GM19023 (cell line): ENCODE measurements around the gene FBLIM1.

Experiments
- ATAC-seq: cut with Tn5 transposase; IDR thresholded peaks from one replicate; pipeline ENCODE4 v1.9.1; 2021; ENCODE audit warnings: mild to moderate bottlenecking, moderate library complexity; ENCODE audit not compliant: unreplicated experiment

FBLIM1 gene

DNA sequence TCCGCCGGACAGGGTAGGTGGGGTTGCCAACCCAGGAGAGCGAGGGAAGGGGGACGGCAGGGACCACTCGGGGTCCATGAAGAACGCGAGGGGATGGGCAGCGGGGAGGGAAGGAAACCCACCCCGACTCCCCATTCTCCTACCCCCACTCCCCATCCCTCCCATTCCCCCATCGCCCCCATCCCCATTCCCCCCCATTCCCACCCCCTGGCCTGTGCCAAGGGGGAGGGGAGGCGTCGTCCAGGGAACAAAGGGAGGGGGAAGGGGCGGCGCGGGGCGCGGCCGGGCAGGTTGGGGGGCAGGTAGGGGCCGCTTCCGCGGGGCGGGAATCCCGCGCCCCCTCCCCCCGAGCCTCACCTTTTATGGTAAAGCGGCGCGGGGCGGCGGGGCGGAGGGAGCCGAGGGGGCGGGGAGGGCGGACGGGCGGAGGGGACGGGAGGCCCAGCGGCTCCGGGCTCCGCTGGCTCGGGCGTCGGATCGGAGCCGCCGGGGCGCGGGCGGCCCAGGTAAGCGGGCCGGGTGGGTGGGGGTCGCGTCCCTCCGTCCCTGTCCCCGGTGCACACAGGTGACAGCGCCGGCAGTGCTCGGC, at the start of gene FBLIM1:
FBLIM1 (plus strand) TSS at position 453 of the 589 bp plus-strand sequence. CDS start 6,189 bp downstream, outside the sequence.
- no peak for ATAC-seq

- no peak for ATAC-seq
Measured at GRCh38 chr1:15709226-15709625, 49.4 kb upstream of the FBLIM1 start.

DNA sequence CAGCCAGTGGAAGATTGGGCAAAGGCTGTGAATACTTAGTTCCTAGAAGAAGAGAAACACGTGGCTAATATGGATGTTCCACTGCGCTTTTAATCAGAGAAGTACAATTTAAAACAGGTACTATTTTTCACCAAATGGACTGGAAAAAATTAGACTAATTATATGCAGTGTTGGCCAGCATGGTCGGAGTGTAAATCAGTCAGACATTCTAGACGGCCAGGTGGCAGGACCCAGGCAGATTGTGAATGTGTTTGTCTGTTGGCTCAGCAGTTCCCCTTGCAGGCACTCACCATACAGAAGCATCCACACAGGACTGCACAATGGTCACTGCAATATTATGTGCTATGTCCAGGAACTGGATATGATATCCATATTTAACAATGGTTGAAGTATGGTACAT, 46.4 kb upstream of the FBLIM1 start:
- ATAC-seq, result no peak

DNA sequence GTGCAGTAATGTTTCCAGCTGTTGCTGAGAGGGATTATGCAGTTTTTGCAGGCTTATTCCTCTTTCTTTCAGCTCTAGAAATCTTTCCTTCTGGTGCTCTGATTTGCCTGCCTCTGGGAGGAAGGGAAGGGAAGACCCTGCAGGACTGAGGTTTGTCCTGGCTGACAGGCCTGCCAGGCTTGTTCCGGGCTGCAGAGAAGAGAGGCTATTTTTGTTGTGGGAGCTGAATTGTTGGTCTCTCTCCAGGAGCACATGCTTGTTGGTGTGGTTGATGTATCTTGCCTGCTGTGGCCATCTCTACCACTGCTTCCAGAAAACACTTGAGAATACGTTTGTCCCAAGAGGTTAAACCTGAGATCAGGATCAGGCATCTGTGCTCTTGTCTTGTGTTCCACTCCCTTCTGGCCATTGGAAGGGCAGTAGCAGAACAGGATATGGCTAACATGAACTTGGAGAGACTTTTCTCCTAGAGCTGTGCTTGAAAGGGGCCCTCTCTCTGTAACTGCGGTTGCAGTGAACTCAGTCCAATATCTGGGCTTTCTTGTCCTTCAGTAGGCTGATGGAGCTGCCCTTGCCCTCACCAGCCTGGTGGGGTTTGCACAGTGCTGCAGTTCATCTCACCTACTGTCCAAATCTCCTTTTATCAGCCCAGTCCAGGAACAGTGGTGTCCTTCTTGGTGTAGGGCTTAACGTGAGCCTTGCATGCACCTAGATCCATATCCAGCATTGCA, 44.0 kb upstream of the FBLIM1 start:
- no peak for ATAC-seq

DNA sequence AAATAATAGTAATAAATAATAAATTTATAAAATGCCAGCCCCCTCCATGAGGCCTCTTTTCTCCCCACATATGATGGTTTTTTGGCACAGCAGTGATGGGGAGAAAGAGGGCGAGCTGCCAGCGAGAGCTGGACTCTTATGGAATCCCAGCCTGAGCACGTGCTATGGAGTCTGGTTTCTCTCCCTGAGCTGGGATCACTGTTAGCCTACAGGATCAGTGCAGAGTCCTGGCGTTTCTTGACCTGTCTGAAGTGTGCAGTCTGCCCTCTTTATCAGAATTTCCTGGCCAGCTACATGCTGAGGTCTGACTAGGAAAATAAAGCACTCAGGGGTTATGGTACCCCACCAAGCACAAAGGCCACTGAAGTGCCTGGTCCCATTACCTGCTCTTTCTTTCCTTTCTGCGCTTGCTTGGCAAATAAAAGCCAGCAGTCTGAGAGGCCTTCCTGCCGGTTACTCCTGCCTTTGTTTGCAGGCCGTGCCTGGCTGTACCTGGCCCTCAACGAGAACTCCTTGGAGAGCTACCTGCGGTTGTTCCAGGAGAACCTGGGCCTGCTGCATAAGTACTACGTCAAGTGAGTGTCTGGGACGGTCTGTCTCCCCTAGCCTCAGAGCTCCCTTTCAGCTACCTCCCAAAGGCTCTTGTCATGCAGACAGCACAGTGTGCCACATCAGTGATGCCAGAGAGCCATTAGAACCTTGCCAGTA, 41.0 kb upstream of the FBLIM1 start:
- no peak for ATAC-seq

DNA sequence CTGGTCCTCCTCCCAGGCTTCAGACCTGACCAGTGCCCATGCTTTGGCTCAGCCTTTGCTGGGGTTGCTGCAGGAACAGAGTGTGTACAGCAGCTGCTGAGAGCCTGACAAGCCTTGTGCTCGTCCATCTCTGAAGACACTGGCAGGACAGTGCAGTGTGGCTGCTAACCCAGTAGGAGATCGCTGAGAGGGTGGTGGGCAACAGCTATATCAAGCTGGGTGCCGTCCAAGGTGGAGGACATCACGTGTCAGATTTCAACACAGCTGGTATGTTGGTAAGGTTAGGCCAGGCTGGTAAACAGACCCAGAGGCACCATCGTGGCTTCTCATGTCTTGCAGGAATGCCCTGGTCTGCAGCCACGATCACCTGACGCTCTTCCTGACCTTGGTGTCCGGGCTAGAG, 40.4 kb upstream of the FBLIM1 start:
- ATAC-seq, result no peak

DNA sequence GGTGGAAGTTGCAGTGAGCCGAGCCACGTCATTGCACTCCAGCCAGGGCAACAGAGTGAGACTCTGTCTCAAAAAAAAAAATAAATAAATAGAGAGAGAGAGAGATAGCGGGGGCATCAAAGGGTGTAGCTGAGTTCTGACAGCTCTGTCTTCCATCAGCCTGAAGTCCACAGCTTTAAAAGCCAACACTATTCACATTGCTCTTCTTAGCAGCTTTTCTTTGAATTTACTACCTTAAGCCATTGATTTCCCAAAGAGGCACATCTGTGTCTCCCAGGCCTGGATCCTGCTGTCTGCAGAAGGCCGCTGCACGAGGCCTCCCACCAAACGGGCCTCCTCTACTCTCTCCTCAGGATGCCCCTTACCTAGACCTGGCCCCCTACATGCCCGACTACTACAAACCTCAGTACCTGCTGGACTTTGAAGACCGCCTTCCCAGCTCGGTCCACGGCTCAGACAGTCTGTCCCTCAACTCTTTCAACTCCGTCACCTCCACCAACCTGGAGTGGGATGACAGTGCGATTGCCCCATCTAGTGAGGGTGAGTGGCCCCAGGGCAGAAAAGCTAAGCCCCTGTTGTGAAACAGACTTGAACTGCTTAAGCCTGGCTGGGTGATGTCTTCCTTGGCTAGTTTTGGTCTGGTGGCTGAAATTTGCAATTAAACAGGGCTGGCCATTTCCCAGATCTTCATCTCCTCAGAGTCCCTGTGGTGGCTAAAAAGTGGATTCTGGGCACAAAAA, 39.0 kb upstream of the FBLIM1 start:
- ATAC-seq, result no peak

DNA sequence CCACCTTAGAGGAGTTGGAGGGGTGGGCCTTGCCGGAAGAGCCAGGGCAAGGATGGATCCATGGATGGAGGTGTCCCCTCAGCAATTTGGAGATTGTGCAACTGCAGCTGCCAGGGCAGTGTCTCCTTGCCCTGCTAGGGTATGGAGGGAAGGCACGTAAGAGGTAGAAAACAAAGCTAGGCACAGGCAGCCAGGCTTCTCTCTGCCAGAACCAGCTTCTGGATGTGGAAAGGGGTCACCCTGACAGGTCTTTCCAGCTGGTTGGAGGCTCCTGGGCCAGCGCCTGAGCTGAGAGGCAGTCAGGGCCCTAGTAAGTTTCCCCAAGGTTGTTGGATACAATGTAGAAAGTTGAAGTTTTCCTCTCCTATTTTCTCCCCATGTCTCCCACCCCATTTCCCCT, 37.7 kb upstream of the FBLIM1 start:
- no peak for ATAC-seq

GRCh38 chr1:15722411-15722810, 36.2 kb upstream of the FBLIM1 start:
- ATAC-seq, result no peak

GRCh38 chr1:15722836-15723532, 35.6 kb upstream of the FBLIM1 start:
- no peak for ATAC-seq

DNA sequence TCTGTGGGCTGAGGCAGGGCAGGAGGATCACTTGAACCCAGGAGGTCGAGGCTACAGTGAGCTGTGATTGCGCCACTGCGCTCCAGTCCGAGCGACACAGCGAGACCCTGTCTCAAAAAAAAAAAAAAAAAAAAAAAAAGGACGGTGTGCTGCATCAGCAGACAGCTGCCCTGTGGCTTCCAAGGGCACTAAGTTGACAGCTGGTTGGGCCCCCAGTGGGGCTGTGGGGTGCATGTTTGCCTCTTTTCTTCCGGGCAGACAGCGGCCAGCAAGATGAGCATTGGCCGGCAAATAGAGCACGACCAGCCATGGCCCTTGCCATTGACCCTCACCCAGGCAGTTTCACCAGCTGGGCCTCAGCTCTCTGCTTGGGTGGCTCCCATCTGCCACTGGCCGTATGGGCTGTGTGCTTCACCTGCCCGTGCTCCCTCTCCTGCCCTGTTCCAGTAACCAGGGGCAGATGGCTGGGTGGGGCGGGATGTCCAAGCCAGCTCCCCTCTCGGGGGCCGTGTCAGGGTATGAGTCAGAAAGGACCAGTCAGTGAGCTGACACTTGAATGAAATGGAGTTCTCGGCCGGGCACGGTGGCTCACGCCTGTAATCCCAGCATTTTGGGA, 34.9 kb upstream of the FBLIM1 start:
- ATAC-seq, result no peak

DNA sequence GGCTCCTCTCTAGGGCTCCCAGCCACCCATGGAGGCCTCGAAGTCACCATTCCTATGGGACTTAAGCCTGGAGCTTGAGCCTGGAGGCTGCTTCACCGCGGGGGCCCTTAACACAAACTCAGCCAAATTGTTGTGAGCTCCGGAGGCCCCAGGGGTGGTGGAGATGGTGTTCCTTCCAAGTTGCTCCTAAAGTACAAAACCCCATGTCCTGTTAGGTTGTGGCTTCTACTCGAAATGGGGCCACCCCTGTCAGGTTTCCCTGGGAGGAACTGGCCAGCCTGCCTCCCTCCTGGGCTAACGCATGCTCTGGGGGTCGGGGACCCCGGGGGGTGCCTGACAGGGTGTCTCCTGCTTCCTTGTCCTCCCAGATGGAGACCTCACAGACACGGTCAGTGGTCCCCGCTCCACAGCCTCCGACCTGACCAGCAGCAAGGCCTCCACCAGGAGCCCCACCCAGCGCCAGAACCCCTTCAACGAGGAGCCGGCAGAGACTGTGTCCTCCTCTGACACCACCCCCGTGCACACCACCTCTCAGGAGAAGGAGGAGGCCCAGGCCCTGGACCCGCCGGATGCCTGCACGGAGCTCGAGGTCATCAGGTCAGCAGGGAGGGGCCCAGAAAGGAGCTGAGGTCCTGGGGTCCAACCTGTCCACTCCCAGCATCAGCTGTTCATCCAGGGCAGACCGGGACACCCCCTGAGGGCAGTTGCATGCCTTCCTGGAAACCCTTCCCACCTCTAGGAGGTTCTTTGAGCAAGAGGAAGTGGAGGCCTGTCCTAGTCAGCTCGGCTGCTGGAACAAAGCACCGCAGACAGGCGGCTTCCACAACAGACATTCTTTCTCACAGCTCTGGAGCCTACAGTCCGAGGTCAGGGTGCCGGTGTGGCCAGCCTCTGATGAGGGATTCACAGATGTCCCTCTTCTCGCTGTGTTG, 33.4 kb upstream of the FBLIM1 start:
- ATAC-seq, result no peak

DNA sequence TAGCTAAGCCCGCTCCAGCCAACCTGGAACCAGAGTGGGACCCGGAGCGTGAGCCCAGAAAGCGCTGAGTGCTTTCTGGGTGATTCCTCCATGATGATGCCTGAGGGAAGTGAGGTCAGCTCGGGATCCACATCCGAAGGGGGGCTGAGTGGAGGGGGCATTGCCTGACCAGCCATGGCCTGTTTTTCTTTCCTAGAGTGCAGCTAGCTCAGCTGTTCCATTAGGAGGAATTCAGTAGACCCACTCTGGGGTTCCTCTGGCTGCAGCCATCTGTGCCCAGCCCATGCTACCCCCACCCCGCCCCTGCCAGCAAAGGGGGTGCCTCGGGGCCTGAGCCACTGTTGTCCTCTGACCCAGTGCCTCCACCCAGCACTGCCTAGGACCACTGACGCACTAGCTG, 32.1 kb upstream of the FBLIM1 start:
- no peak for ATAC-seq

GRCh38 chr1:15727021-15727420, 31.6 kb upstream of the FBLIM1 start:
- ATAC-seq, result no peak

DNA sequence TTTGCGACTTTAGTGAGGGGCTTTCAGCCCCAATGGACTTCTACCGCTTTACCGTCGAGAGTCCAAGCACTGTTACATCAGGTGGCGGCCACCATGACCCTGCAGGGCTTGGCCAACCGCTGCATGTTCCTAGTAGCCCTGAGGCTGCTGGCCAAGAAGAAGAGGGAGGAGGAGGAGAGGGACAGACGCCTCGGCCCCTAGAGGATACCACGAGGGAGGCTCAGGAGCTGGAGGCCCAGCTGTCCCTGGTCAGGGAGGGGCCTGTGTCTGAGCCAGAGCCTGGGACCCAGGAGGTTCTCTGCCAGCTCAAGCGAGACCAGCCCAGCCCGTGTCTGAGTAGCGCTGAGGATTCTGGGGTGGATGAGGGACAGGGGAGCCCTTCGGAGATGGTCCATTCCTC, 31.2 kb upstream of the FBLIM1 start:
- no peak for ATAC-seq

- no peak for ATAC-seq
Measured at GRCh38 chr1:15727866-15728534, 30.6 kb upstream of the FBLIM1 start.

GRCh38 chr1:15728937-15729657, 29.5 kb upstream of the FBLIM1 start:
- no peak for ATAC-seq

DNA sequence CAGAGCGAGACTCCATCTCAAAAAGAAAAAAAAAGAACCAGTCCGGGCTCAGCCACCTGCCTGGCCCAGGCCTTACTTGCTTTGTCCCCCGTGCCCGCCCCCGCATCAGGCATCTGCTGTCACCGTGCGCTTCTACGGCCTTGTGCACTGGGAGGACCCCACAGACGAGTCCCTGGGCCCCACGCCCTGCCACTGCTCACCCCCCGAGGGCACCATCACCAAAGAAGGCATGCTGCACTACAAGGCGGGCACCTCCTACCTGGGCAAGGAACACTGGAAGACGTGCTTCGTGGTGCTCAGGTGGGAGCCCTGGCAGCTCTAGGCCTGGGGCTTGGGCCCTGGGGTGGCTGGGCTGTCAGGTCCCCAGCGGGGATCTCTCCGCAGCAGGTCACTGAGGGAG, 28.2 kb upstream of the FBLIM1 start:
- ATAC-seq, result no peak
